ENCODE data around the gene LGMN. TPM values are rescaled to one million over a fixed set of nuclear protein-coding genes. Genes with fewer than 3 reads are reported as not detected.
"Not testable (repeated sequence)": the region's sequence is repeated elsewhere in the genome, so short reads cannot be mapped to it uniquely, and the experiment has no call there.

LGMN gene
- total RNA-seq, 3 donors from 2014 or later, result 70.8 to 193 (median 122) TPM

DNA sequence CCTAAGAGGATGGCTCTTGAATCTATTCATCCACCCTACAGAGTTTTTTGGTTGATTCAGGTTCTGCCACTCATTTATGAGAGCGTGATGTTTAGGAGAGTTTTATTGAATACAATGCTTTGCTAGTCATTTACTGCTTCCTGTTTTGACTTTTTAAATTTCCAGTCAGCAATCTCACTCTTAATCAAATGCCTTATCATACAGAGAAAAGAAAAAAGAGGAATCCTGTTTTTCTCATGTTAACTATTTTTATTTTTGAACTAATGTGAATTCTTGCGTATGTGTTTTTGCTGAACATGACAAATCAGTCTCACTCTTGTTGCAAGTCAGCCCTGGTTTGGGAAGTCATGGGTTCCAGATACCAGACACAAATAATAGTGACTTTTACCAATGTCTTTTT is 22.1 kb upstream of the LGMN start:
- intact Hi-C loops (cut with DNase I; ENCODE audit: low total_unique reads), result no loop called here
- Histone ChIP-seq H3K4me1 (no peaks in the 10 kb centered on the region), H3K9me3 (no peaks in the 10 kb centered on the region), H3K36me3 (no peaks in the 10 kb centered on the region), H3K4me3 (no peak overlapping the region), H3K27me3 (no peaks in the 10 kb centered on the region), H3K27ac (no peak overlapping the region)
- TF ChIP-seq, protein P1, sequence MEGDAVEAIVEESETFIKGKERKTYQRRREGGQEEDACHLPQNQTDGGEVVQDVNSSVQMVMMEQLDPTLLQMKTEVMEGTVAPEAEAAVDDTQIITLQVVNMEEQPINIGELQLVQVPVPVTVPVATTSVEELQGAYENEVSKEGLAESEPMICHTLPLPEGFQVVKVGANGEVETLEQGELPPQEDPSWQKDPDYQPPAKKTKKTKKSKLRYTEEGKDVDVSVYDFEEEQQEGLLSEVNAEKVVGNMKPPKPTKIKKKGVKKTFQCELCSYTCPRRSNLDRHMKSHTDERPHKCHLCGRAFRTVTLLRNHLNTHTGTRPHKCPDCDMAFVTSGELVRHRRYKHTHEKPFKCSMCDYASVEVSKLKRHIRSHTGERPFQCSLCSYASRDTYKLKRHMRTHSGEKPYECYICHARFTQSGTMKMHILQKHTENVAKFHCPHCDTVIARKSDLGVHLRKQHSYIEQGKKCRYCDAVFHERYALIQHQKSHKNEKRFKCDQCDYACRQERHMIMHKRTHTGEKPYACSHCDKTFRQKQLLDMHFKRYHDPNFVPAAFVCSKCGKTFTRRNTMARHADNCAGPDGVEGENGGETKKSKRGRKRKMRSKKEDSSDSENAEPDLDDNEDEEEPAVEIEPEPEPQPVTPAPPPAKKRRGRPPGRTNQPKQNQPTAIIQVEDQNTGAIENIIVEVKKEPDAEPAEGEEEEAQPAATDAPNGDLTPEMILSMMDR (IDR thresholded peaks at IDR 0.05), result no peak
- TF ChIP-seq POLR2AphosphoS5 (IDR thresholded peaks at IDR 0.05), result no peak
- DNase-seq (ENCODE audit: low spot score in 2 of 2), result no peak

DNA sequence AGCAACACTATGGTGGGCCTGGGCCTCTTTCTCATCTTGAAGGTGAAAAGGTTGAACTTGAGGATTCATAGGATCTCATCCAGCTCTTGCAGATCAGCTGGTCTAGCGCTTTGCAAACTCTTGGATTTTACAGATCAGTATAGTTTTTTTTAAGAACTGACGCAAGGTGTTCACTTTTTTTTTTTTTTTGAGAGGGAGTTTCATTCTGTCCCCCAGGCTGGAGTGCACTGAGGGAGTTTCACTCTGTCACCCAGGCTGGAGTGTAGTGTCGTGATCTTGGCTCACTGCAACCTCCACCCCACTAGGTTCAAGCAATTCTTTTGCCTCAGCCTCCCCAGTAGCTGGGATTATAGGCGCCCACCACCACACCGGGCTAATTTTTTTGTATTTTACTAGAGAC is 20.4 kb upstream of the LGMN start:
- no peaks in the 10 kb centered on the region for H3K4me1 ChIP-seq
- no peak overlapping the region for H3K4me3 ChIP-seq
- no peaks in the 10 kb centered on the region for H3K9me3 ChIP-seq
- no peaks in the 10 kb centered on the region for H3K27me3 ChIP-seq
- peak overlapping the region in 1 of 2 donors; percentile 9 for H3K27ac ChIP-seq
- no peak for DNase-seq (ENCODE audit: low spot score in 2 of 2)
- intact Hi-C loops (cut with DNase I; ENCODE audit: low total_unique reads), result no loop called here
- no peaks in the 10 kb centered on the region for H3K36me3 ChIP-seq
- TF ChIP-seq POLR2AphosphoS5 (IDR thresholded peaks at IDR 0.05) (no peak), POLR2A (IDR thresholded peaks at IDR 0.05) (no peak)
- TF ChIP-seq, protein P1 (IDR thresholded peaks at IDR 0.05), result no peak

DNA sequence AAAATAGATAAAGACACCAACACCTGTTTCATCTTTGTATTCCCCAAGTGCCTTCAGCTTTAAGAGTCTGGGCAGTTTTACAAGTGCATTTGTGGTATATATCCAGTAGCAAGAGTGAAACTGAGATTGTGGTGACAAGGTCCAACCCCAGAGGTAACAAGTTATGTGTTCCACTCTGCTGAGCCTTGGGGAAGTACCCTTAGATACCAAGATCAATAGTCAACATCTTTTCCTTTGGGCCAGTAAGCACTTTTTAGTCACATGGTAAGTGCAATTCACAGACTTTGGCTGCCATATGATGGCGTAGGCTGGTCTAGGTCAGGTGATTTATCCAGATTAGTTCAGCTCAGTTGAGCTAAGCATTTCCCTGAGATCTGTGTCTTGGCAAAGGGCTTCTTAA is 19.8 kb upstream of the LGMN start:
- peak overlapping the region in 1 of 2 donors; percentile 9 for H3K27ac ChIP-seq
- intact Hi-C loops (cut with DNase I; ENCODE audit: low total_unique reads); H3K27me3 ChIP-seq: not testable (repeated sequence)

DNA sequence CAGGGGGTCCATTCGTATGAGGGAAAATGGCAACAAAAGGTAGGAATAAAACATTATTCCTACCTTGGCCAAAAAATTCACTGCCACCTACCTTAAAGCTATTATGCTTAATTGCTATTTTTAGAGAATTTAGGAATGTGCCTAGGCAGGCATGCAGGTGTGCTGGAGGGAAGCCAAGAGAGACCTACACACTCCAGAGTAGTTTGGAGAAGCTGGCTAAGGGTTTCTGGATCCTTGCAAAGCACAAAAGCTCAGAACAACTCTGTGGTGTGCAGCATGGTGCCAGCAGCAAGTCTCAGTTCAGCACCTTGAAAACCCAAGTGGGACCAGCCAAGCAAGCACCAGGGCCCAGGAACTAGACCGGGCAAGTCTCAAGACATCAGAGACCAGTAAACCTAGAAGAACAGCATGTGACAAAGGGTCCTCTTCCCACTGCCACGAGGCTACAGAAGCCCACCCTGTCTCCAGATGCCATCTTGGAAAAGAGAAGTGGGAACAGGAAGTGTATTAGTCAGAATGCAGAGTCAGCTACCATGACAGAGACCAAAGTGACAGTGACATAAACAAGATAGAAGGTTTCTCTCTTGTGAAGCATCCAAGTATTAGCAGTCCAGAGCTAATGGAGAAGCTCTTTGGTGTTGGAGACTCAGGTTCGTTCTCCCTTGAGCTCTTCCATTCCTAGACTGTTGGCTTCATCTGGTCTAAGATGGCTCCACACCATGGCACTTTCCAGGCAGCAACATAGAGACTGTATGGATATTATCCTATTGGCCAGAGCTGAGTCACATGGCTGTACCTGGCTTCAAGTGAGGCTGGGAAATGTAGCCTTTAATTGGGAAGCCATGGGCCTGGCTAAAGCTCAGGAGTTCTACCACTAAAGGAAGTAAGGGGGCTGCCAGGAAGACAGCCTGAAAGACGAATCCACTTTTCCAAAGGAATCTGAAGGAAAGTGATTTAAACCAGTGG is 15.5 kb upstream of the LGMN start:
- H3K4me3 ChIP-seq; intact Hi-C loops (cut with DNase I; ENCODE audit: low total_unique reads); H3K36me3 ChIP-seq; H3K9me3 ChIP-seq; H3K27me3 ChIP-seq; H3K27ac ChIP-seq; DNase-seq (ENCODE audit: low spot score in 2 of 2); H3K4me1 ChIP-seq: not testable (repeated sequence)

More for the DNA sequence above, 19.8 kb upstream of the LGMN start:
- H3K4me3 ChIP-seq; H3K9me3 ChIP-seq; H3K4me1 ChIP-seq; H3K36me3 ChIP-seq; DNase-seq (ENCODE audit: low spot score in 2 of 2): not testable (repeated sequence)

DNA sequence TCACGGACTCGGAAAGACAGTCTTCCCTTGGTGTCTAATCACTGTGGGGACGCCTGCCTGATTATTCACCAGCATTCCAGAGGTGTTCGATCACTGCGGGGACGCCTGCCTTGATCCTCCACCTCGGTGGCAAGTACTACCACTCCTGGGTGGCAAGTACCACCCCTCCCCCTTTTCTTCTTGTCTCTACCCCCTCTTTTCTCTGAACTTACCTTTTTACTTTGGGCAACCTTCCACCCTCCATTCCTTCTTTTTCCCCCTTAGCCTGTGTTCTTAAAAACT is 12.0 kb upstream of the LGMN start:
- Histone ChIP-seq H3K4me1 (no peaks in the 10 kb centered on the region), H3K36me3 (no peaks in the 10 kb centered on the region), H3K27me3 (no peaks in the 10 kb centered on the region), H3K4me3 (no peak overlapping the region), H3K9me3 (no peaks in the 10 kb centered on the region), H3K27ac (no peak overlapping the region)
- TF ChIP-seq POLR2A (IDR thresholded peaks at IDR 0.05) (no peak), POLR2AphosphoS5 (IDR thresholded peaks at IDR 0.05) (no peak)
- TF ChIP-seq, protein P1 (IDR thresholded peaks at IDR 0.05), result no peak
- intact Hi-C loops (cut with DNase I; ENCODE audit: low total_unique reads), result no loop called here
- DNase-seq (ENCODE audit: low spot score in 2 of 2), result no peak

DNA sequence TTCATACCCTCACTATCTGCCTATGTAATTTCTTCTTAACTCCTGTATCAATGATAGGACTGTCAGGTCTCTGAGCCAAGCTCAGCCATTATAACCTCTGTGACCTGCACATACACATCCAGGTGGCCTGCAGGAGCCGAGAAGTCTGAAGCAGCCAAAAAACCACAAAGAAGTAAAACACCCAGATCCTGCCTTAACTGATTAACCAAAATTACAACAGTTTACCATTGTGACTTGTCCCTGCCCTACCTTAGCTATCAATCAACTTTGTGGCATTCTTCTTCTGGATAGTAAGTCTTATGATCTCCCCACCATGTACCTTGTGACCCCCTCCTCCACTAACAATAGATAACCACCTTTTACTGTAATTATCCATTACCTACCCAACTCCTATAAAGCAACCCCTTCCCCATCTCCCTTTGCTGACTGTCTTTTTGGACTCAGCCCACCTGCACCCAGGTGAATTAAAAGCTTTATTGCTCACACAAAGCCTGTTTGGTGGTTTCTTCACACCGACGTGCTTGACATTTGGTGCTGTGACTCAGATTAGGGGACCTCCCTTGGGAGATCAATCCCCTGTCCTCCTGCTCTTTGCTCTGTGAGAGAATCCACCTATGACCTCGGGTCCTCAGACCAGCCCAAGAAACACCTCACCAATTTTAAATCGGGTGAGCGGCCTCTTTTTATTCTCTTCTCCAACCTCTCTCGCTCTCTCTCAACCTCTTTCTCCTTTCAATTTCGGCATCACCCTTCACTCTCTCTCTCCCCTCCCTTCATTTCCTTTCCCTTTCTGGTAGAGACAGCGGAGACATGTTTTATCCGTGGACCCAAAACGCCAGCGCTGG is 11.5 kb upstream of the LGMN start:
- Histone ChIP-seq H3K27me3 (no peaks in the 10 kb centered on the region), H3K9me3 (no peaks in the 10 kb centered on the region), H3K4me3 (no peak overlapping the region), H3K4me1 (no peaks in the 10 kb centered on the region), H3K27ac (no peak overlapping the region), H3K36me3 (no peaks in the 10 kb centered on the region)
- DNase-seq (ENCODE audit: low spot score in 2 of 2), result no peak
- TF ChIP-seq POLR2AphosphoS5 (IDR thresholded peaks at IDR 0.05) (no peak), POLR2A (IDR thresholded peaks at IDR 0.05) (no peak)
- TF ChIP-seq, protein P1 (IDR thresholded peaks at IDR 0.05), result no peak
- intact Hi-C loops (cut with DNase I; ENCODE audit: low total_unique reads), result no loop called here
